Endothelial cell of umbilical vein (primary cell): ENCODE data around the gene DNAJC17.

Experiments
- EZH2 ChIP-seq: IDR thresholded peaks from 2 replicates; pipeline ENCODE4 v1.6.1; 2012; ENCODE audit warnings: borderline replicate concordance, low read depth, mild to moderate bottlenecking, moderate library complexity, low read length, inconsistent platforms; ENCODE audit not compliant: severe bottlenecking
- GATA2 ChIP-seq: IDR thresholded peaks from 2 replicates; pipeline ENCODE4 v1.7.0; 2011; ENCODE audit warnings: low read depth, mild to moderate bottlenecking, moderate library complexity, mixed read lengths, low read length; ENCODE audit not compliant: insufficient read length, insufficient read depth
- JUN ChIP-seq: IDR thresholded peaks from 2 replicates; pipeline ENCODE4 v1.6.1; 2011; ENCODE audit warnings: borderline replicate concordance, low read depth; ENCODE audit not compliant: insufficient read length, insufficient read depth
- MYC ChIP-seq: IDR thresholded peaks from one replicate; pipeline ENCODE4 v1.6.1; 2011; ENCODE audit warnings: mild to moderate bottlenecking, low read depth, low read length
- POLR2A ChIP-seq: IDR thresholded peaks from 2 replicates; pipeline ENCODE4 v1.6.1; 2012; ENCODE audit warnings: low read depth, mild to moderate bottlenecking, control low read depth, low read length
- POLR2AphosphoS5 ChIP-seq: IDR thresholded peaks from 2 replicates; pipeline ENCODE4 v1.6.1; 2012; ENCODE audit warnings: low read depth, mild to moderate bottlenecking, control low read depth, low read length, moderate library complexity; ENCODE audit not compliant: insufficient read depth
- TF ChIP-seq, protein P1 (sequence below), 2 donors: IDR thresholded peaks; 1 replicate in 1 of 2; 2 replicates in 1 of 2; pipeline ENCODE4 v1.5.1; 2011; ENCODE audit warnings: low read length in 2 of 2, mild to moderate bottlenecking in 2 of 2, moderate library complexity in 2 of 2, control low read depth in 1 of 2, inconsistent platforms in 1 of 2, low read depth in 1 of 2; ENCODE audit not compliant: insufficient read depth in 1 of 2; ENCODE audit errors: extremely low read depth in 1 of 2
- TF ChIP-seq, protein P2 (sequence below): IDR thresholded peaks from 2 replicates; pipeline ENCODE4 v1.6.1; 2011; ENCODE audit not compliant: insufficient read depth, insufficient read length

DNA sequence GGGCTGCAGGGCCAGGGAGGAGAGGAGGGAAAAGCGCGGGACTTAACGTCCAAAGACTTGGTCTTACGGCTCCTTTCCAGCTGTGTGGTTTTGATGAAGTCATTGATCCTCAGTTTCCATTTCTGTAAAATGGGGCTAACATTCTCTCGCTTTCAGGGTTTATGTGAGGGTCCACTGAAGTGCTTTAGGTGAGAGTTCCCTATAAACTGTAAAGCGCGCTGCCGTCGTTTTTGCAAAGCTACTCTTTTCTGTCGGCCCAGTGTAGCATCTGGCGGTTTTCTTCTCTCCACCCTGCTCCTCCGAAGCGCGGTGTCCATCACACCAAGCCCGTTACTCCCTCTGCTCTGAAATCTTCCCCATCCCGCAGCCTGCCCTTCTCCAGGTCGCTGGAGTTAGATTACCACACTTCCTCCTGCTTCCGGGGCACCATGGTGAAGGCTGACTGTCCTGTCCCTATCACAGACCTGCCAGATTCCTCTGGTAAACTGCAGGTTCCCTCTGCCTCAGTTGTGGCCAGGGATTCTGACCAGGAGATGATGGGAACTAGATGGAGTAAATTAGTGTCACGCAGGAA is 702 bp upstream of the DNAJC17 start:
- no peak for TF ChIP-seq POLR2AphosphoS5
- TF ChIP-seq, protein P1, sequence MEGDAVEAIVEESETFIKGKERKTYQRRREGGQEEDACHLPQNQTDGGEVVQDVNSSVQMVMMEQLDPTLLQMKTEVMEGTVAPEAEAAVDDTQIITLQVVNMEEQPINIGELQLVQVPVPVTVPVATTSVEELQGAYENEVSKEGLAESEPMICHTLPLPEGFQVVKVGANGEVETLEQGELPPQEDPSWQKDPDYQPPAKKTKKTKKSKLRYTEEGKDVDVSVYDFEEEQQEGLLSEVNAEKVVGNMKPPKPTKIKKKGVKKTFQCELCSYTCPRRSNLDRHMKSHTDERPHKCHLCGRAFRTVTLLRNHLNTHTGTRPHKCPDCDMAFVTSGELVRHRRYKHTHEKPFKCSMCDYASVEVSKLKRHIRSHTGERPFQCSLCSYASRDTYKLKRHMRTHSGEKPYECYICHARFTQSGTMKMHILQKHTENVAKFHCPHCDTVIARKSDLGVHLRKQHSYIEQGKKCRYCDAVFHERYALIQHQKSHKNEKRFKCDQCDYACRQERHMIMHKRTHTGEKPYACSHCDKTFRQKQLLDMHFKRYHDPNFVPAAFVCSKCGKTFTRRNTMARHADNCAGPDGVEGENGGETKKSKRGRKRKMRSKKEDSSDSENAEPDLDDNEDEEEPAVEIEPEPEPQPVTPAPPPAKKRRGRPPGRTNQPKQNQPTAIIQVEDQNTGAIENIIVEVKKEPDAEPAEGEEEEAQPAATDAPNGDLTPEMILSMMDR (IDR thresholded peaks at IDR 0.05; ENCODE audit: extremely low read depth in 1 of 2, insufficient read depth in 1 of 2, low read depth in 1 of 2, low read length in 2 of 2): no peak
- TF ChIP-seq POLR2A: no peak
- no peak for TF ChIP-seq GATA2
- no peak for TF ChIP-seq EZH2
- no peak for TF ChIP-seq MYC
- TF ChIP-seq, protein P2, sequence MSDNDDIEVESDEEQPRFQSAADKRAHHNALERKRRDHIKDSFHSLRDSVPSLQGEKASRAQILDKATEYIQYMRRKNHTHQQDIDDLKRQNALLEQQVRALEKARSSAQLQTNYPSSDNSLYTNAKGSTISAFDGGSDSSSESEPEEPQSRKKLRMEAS: no peak
- no peak for TF ChIP-seq JUN
